Stimulated activated CD8-positive, alpha-beta memory T cell treated with anti-CD3 and anti-CD28 coated beads, Interleukin-15, amount 100 ng/mL, for 1 hour (primary cell): ENCODE data around the gene ZNF582.

Source experiments
- DNase-seq: peaks from one replicate; pipeline ENCODE4 v3.0.0-alpha.2; 2020; ENCODE audit warnings: low read depth

Gene ZNF582

GRCh38 chr19:56393119-56394012 is at the start of gene ZNF582:
Gene ZNF582 (minus strand): TSS chr19:56393534. CDS start chr19:56391752, 1,782 bp downstream.
- DNase-seq, result peak; percentile 82

- no peak for DNase-seq
Observed at GRCh38 chr19:56441206-56441792, 48.0 kb upstream of the ZNF582 start.

GRCh38 chr19:56423985-56424353 is 30.6 kb upstream of the ZNF582 start:
- DNase-seq, result no peak

- DNase-seq, result no peak
Observed at GRCh38 chr19:56423276-56423984, 30.1 kb upstream of the ZNF582 start.

- DNase-seq, result no peak
Observed at GRCh38 chr19:56405062-56405461, 11.7 kb upstream of the ZNF582 start.

- no peak for DNase-seq
Observed at GRCh38 chr19:56404705-56405056, 11.3 kb upstream of the ZNF582 start.

GRCh38 chr19:56403764-56404704 is 10.7 kb upstream of the ZNF582 start, which contains the start of gene ZNF583:
Gene ZNF583 (plus strand): TSS chr19:56404332. CDS start chr19:56407115, 2,783 bp downstream.
- DNase-seq, result peak; percentile 78

GRCh38 chr19:56403261-56403660 is 9.9 kb upstream of the ZNF582 start:
- no peak for DNase-seq

GRCh38 chr19:56400485-56400884 is 7.2 kb upstream of the ZNF582 start:
- DNase-seq, result no peak

GRCh38 chr19:56398809-56399208 is 5.5 kb upstream of the ZNF582 start:
- no peak for DNase-seq

GRCh38 chr19:56383826-56384605 is 9.3 kb downstream of the ZNF582 start:
- no peak for DNase-seq

GRCh38 chr19:56377105-56377924 is 16.0 kb downstream of the ZNF582 start:
- DNase-seq, result no peak

- DNase-seq, result no peak
Observed at GRCh38 chr19:56372281-56372680, 21.1 kb downstream of the ZNF582 start.

GRCh38 chr19:56369886-56370676 is 23.3 kb downstream of the ZNF582 start:
- no peak for DNase-seq

- peak; percentile 58 for DNase-seq
Observed at GRCh38 chr19:56367829-56368711, 25.3 kb downstream of the ZNF582 start.

- DNase-seq, result no peak
Observed at GRCh38 chr19:56360841-56361240, 32.5 kb downstream of the ZNF582 start.

GRCh38 chr19:56356944-56357343 is 36.4 kb downstream of the ZNF582 start:
- DNase-seq, result no peak

GRCh38 chr19:56355517-56355916 is 37.8 kb downstream of the ZNF582 start:
- DNase-seq, result no peak
